GM19025 (cell line): ENCODE measurements around the gene SYT6.

ENCODE experiments used
- ATAC-seq: cut with Tn5 transposase; IDR thresholded peaks from one replicate; pipeline ENCODE4 v1.9.1; 2021; ENCODE audit warnings: mild to moderate bottlenecking, low read depth, moderate library complexity; ENCODE audit not compliant: unreplicated experiment

Gene SYT6

DNA sequence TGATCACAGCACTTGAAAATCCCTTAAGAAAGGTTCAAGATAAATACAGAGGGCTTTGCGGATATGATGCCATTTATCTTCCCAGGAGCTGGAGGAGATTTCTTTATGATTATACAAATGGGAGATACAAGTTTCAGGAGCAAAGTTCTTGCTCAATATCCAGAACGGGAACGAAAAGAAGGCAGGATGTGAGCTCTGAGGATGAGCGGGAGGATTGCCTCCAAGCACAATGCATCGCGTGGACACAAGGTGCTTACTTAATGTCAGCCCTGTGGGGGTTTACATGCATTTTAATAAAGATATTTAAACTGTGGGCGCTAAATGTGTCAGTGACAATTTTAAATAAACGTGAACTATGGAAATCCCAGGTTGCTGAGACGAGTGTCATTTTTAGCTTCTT lies 59.0 kb downstream of the SYT6 start:
- no peak for ATAC-seq

DNA sequence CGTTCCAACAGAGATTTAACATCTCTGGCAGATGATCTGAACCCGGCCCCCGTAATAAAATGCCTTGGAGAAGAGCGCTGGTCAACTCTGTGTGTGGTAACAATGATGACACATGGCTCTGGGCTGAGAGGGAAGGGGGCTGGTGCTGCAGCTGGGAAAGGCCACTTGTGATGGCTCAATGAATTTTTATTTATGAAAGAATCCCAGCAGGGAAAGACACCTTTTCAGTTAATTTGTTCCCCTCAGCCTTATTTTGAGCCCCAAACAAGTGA lies 59.4 kb downstream of the SYT6 start:
- no peak for ATAC-seq

DNA sequence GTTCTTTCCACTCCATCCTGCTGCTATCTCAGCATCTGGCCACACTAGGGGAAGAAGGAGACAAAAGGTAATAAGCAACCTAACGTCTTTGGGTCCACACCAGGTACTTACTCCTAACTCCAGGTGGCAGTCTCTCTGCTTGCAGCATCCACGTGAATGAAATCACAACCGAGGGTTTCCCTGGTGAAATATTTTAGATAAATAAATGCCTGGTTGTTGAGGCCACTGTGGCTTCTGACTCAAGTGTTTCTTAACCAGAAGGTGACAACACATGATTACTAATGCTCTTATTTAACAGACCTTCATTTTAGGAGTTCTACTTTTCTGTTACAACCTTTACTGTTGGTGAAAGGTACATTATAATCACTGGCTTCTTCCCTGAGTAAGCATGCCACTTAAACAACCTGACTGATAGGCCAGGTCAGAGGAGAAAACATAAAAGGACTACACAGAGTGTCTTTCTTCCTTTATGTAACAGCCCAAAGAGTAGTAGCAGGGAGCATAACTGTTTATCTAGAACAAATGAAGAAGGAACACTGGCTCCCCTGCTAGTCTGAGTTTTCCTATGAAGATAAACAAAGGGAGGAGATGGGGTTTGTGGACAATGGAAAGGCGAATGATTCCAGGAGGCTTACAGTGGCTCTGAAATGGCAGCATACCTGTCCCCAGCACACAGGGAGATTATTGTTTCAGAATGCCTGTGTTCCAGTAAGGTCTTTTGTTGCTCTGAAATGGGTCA lies 59.9 kb downstream of the SYT6 start:
- no peak for ATAC-seq

DNA sequence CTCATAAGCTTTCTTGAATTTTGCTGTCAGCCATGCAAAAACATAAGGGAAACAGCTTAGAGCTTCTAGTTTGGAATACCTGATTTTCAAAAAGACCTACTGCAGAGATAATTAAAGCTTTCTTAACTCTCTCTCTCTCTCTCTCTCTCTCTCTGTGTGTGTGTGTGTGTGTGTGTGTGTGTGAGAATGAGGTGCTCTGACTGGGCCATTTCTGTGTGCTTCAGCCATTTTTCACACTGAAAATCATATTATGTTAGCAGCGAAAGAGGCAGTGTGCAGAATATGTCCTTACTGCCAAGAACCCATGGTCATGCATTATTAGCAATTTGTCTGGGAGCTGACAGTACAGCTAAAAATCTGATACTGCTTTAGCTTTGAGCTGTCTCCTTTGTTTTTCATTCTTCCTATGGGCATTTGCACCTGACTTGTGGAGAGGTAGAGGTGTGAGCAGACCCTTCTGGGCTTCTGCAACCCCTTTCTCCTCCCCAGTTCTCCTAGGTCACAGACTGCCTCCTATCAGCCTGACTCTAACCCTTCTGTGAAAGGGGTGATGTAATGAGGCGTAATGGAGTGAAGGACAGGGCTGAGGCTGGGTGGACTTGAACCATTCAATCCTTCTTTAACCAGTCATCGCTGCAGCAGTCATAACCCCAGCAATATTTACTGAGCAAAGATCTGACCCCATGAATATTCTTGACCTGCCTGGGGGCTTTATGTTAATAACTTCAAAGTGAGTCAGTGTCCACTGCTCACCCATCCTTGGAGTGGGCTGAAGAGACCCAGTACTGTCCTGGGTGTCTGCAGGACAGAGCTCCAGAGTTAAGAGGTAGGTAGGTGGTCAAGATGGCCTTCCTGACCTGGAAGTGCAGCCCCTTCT lies 61.2 kb downstream of the SYT6 start:
- no peak for ATAC-seq

DNA sequence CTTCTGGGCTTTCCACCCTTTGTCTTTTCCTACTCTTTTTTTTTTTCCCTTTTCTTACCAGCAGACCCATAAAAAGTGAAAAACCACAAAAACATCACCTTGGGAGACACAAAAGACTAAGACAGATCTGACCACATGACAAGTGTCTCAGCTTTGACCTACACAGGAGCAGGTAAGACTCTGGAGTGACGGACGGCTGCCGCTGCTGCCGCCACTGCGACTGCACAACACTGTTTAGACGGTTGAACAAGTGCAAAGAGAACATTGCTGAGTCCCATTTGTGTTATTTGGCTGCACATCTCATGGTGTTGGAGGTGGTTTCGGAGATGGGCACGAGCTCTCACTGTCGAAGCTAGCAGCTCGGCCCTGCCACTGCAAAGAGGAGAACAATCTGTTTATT lies 62.0 kb downstream of the SYT6 start:
- ATAC-seq: no peak

DNA sequence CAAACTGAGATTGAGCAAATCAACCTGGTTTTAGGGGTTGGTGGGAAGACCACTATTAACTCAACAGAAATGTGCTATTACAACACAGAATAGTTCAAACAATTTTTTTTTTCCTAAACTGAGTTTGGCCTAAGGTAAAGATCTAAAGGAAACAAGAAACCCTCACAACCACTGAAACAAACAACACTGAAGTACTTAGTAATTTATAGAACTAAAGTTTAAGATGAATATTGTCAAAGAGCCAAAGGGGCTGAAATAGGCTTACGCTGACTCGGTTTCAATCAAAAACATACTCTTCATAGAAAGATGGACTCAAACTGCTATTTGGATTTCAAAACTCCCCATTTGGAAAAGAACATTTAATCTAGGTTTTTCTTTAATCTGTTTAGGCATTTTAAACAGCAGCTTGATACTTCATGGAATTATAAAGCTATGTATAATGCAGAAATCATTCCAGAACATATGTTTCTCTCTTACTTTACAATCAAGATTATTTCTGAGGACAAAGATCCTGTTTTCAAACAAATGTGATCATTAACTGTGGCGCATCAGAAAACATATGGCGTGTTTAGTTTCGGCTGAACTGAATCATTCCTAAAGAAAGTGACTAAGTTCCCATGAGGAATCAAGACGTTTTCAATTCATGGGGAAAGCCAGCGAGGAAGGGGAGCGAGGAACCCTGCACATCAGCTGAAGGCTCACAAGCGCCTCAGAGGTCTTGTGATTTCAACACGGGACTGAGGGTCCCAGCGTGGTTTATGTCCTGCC lies 62.7 kb downstream of the SYT6 start:
- no peak for ATAC-seq

DNA sequence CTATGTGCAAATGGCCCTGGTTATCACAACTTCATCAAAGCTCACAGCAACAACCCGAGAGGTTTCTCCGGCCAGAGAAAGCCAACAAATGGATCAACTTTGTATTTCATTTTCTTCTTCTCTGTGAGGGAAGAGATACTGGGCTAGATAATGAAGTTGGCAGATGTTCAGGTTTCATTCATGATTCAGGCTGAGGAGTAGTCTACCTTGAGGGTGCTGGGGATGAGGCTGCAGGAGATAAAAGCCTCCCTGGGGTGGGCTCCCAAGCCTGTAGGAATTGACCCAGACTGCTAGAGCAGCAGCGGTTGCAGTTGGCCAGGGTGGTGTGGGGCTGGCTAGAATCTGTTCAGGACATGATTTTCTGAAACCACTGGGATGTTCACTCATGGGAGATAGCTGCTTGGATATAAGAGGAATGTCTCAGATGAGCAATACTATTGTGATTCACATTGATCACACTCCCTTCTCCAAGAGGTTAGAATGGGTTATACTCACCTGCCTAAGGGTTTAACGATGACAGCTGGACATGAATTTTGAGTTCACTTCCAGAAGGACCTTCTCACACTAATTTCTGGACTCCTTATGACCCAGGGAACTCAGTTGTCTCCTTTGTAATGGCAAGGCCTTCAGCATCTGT lies 64.0 kb downstream of the SYT6 start:
- no peak for ATAC-seq

DNA sequence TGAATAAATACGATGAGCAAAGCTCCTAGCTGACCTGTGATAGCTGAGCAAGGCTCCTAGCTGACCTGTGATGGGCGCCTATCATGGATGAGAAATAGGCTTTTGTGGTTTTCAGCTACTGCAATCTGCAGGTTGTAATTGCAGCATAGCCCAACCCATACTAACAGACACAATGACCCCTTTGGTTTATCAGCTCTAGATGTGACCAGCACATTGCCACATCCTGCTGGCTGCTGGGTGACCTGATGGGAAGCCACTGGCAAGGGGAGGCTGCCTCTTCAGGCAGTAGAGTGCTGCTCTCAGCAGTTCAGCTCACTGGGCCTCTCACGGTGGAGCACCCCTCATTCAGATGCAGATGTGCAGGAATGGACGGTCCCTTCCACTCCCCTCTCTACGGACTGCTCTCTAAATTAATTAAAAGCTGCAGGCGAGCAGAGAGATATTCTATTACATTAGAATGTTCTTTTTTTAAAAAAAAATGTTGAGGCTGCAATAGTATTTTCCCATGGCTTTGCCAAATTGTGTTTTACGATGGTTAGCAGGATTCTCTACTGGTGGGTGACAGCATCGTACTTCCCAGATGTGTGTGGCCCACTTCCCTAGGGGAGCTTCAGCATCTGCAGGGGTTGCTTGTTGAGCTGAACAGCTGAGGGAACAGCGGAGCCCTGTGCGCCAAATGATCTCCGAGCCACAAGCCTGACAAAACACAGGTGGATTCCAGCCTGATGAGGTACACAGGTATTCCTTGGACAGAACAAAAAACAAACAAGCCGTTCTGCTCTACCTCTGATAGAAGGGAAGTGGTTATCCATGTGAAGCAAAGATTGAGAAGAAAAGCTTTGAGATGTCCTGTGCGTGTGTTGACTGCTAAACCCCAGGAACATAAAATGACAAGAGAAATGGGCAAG lies 65.0 kb downstream of the SYT6 start:
- ATAC-seq: no peak

DNA sequence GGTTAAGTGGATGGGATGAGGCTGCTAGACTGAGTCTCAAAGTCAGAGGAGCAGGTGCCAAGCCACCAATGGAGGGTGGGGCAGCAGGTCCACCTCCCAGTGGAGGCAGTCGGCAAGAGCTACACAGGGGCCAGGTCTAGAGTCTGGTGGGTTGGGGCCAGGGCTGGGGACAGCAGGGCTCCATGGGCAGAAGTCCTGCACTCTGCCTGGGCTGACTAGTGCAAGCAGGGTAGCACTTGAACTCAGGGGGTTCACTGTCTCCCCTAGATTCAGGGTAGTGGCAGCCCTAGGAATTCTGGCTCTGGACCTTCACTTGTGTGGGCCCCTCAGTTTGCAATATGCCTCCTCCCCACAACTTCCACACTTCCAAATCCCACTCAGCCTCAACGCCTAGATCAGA lies 66.2 kb downstream of the SYT6 start:
- no peak for ATAC-seq

DNA sequence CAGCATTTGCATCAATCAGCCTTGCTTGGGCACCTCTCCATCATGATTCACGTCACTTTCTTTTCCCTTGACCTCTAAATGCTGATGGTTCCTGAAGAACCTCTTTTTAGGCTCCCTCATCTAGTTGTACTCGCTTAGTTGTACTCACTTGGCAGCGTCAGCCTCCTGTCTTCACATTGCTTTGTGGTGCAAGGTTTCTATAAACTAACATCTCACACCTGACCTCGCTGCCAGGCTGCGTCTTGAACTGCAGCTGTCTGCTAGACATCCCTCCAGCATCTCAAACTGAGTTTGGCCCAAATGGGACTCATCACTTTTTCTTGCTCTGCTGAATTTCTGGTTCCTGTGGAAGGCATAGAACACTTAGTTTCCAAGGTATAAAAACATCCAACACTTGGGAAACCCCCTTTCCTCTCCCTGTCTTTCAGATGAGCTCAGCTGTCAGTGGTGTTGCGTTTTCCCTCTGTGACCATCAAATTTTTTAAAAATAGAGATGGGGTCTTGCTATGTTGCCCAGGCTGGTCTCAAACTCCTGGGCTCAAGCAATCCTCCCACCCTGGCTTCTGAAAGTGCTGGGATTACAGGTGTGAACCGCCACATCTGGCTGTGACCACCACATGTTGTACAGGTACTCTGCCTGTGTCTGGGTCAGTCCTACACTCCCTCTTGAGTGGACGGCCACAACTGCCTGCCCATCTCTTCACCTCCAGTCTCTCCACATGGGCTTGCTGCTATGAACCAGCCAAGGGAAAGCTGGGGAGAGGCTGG lies 66.9 kb downstream of the SYT6 start:
- ATAC-seq: no peak

DNA sequence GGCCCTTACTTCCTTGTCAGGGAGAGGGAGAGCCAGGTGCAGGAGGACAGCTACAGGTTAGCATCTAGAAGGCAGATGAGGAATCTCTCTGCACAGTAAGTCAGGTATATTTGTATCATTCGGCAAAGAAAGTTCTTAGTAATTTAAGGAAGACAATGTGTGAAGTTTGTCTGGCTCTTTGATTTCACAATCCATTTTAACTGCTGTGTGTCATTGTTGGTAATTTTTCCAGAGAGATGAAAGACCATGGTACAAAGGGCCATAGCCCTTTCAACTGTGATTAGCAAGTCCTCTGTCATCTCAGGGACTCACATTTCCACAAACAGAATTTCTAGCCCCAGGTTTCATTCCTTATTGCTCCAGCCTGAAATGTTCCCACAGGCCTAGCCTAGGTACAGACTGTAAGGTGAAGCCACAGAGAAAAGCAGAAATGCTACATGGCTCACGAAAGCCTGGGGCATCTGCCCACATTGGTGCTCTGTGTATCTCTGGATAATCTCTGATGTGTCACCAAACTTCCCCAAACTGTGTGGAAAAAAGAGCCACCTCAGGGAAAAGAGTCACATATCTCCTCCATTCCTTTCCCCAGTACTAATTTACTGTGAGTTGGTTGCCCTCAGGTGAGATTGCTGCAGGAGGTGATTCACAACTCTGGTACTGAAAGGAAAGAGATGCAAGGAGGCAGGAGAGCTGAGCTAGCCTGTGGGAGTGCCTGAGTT lies 70.6 kb downstream of the SYT6 start:
- no peak for ATAC-seq

DNA sequence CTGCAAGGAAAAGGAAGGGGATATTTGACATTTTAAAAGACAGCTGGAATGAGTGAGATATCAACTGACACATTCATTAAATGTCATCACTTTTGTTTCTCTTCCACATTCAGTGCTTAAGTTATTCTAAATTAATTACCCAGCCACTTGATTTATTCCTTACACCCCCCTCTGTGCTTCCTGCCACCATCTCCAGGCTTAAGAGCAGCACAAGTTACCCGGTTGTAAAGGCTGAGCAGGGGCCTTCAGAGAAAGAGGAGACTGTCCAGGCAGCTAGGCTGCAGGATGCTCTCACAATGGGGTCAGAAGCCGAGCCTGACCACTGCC lies 71.4 kb downstream of the SYT6 start:
- no peak for ATAC-seq

DNA sequence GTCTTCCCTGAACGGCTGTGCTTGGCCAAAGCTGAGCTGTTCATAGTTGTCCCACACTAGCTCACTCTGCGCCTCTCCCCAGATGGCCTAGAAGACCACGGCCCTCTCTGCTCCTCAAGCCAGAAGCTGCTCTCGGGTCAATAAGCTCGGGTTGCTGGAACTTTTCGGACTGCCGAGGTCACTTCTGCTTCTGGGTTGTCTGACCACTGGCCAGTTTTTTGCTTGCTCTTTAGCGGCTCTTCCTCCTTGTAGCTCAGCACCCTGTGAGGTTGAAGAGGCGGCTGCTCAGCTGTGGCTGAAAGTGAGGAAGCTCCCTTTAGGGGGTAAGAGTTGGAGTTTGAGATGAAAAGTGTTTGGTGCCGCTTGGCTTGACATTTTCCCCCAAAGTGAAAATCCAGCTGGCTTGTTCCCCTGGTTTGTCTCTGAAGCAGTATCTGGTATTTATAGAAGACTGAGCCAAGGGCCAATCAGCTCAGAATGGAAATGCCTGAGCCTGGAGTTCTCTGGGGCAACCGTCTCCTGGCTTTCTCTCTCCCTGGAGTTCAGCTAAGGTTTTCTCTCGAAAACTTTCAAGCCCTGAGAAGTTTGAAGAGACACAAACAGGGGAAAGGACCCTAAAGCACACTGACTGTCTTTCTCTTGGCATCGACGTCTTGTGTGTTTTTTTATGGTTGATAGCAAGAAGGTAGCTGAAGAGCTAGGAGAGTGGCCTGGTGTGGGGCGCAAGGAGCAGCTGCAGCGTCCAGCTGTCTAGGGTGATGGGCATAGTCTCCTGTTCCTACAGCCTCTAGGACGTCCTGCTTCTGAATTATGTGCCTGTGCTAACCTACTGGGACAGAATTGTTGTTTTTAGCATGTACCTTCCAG lies 72.0 kb downstream of the SYT6 start:
- ATAC-seq: no peak

DNA sequence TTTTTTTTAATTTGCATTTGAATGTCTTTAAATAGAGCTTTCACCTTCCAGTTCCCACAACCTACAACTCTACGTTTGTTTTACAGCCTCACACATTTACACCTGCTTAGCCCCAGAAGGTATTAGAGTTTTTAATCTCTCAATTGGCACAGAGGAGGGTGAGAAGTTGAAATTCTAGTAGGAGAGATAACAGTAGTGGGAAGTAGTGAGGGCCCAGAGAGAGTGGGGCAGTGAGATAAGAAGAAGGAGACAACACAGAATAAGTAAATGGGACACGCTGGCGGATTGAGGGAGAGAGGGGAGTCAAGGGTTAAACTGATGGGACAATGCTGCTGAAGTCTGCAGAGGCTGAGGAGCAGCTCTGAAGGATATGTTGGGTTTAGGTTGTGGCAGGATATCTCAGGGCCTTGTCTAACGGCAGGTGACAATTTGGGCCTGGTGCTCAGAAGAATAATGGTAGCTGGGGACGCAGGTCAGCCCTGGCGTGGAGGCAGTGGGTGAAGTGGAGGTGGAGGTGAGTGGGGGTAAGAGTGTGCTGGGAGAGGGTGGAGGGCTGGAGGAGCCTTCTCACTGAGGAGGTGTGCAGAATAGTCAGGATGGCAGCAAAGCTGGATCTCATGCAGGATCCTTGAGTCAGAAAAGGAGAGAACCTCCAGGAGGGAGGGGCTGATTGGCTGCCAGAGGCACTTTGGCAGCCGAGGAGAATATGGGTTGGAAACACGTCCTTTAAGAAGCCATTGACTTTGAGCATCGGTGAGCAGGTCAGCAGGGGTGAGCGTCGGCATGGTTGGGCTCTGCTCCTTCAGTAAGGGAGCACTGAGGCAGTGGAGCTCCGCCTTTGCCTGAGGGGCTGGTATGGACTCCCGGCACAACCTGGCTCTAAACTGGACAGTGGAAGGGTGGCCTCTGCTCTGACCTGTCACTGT lies 72.9 kb downstream of the SYT6 start:
- ATAC-seq: no peak

DNA sequence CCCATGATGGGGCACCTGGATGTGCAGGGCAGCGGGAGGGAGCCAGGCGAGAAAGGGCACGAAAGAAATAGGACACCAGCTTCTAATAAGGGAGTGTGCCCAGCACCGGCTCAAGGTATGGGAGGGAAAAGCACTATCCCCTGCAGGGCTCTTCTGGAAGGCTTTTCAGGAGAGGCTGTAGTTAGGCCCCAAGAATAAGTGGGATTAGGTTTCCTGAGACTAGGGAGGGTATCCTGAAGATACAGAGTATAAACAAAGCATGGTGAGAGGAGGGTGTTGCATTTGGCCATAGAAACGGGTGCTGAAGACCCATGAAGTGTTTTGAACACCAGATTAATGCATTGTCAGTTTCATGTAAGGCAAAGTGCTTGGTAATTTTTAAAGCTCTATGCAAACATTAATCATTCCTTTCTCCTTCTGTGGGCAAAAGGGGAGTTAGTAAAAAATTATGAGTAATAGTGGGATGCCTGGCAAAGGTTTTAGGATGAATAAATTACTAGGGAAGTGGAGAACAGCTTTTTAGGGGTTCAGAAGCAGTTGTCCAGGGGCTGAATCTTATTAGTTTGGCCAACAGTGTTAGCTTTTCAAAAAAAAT lies 74.0 kb downstream of the SYT6 start:
- ATAC-seq: no peak

DNA sequence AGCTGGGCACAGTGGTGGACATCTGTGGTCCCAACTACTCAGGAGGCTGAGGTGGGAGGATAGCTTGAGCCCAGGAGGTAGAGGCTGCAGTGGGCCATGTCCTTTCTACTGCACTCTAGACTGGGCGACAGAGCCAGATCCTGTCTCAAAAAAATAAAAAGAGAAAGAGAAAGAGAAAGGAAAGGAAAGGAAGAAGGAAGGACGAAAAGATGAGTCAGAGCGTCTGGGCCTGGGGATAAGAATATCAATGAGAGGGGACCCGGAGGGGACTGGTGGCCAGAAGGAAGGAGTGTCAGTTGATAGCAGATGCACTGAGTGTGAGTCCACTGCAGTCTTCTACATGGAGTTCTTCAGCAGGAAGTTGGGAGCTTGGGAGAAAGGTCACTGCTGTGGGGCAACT lies 75.6 kb downstream of the SYT6 start:
- ATAC-seq: no peak
